ENCODE results near the gene TRMT5.

TRMT5 gene

GRCh38 chr14:60980811-60981632, at the start of gene TRMT5, which contains the start of gene SLC38A6:
TRMT5 (minus strand) TSS chr14:60981079; CDS start chr14:60980973, 106 bp downstream.
SLC38A6 (plus strand) TSS chr14:60981245; CDS start chr14:60981278, 33 bp downstream.
- peak within 1 kb of the TSS; percentile 80 for H3K27ac ChIP-seq (ENCODE audit: low read length)
- H3K4me3 ChIP-seq (ENCODE audit: low read length in 2 of 2): peak within 1 kb of the TSS; percentile 90 to 92
- peak within 1 kb of the TSS; percentile 88 to 96 for H3K9ac ChIP-seq (ENCODE audit: low read length in 2 of 2)
- H3K27me3 ChIP-seq (ENCODE audit: control insufficient read depth in 1 of 2, insufficient read depth in 2 of 2, low read length in 2 of 2): no peaks in the 10 kb centered on the region
- H3K36me3 ChIP-seq (ENCODE audit: control insufficient read depth in 2 of 2, insufficient read depth in 2 of 2, low read length in 2 of 2): peaks cover 3 to 8% of the 10 kb centered on the region in 2 donors
- peaks cover 4% of the 10 kb centered on the region for H3K4me1 ChIP-seq (ENCODE audit: control insufficient read depth, insufficient read depth, low read length)
- no peaks in the 10 kb centered on the region for H3K9me3 ChIP-seq (ENCODE audit: control insufficient read depth in 2 of 2, low read length in 2 of 2)

- Histone ChIP-seq H3K36me3 (ENCODE audit: control insufficient read depth in 2 of 2, insufficient read depth in 2 of 2, low read length in 2 of 2) (no peaks in the 10 kb centered on the region), H3K4me1 (ENCODE audit: control insufficient read depth, insufficient read depth, low read length) (no peaks in the 10 kb centered on the region), H3K27me3 (ENCODE audit: control insufficient read depth in 1 of 2, insufficient read depth in 2 of 2, low read length in 2 of 2) (no peaks in the 10 kb centered on the region), H3K4me3 (ENCODE audit: low read length in 2 of 2) (no peak overlapping the region), H3K9ac (ENCODE audit: low read length in 2 of 2) (no peak overlapping the region), H3K27ac (ENCODE audit: low read length) (no peak overlapping the region), H3K9me3 (ENCODE audit: control insufficient read depth in 2 of 2, low read length in 2 of 2) (no peaks in the 10 kb centered on the region)
Observed at GRCh38 chr14:61026526-61026925, 45.6 kb upstream of the TRMT5 start.

GRCh38 chr14:61025251-61026223, 44.7 kb upstream of the TRMT5 start:
- H3K9ac ChIP-seq (ENCODE audit: low read length in 2 of 2): no peak overlapping the region
- H3K27me3 ChIP-seq (ENCODE audit: control insufficient read depth in 1 of 2, insufficient read depth in 2 of 2, low read length in 2 of 2): no peaks in the 10 kb centered on the region
- no peaks in the 10 kb centered on the region for H3K36me3 ChIP-seq (ENCODE audit: control insufficient read depth in 2 of 2, insufficient read depth in 2 of 2, low read length in 2 of 2)
- H3K4me1 ChIP-seq (ENCODE audit: control insufficient read depth, insufficient read depth, low read length): no peaks in the 10 kb centered on the region
- no peak overlapping the region for H3K27ac ChIP-seq (ENCODE audit: low read length)
- no peak overlapping the region for H3K4me3 ChIP-seq (ENCODE audit: low read length in 2 of 2)
- no peaks in the 10 kb centered on the region for H3K9me3 ChIP-seq (ENCODE audit: control insufficient read depth in 2 of 2, low read length in 2 of 2)

- H3K27me3 ChIP-seq (ENCODE audit: control insufficient read depth in 1 of 2, insufficient read depth in 2 of 2, low read length in 2 of 2): no peaks in the 10 kb centered on the region
- no peaks in the 10 kb centered on the region for H3K4me1 ChIP-seq (ENCODE audit: control insufficient read depth, insufficient read depth, low read length)
- no peak overlapping the region for H3K9ac ChIP-seq (ENCODE audit: low read length in 2 of 2)
- no peak overlapping the region for H3K4me3 ChIP-seq (ENCODE audit: low read length in 2 of 2)
- H3K36me3 ChIP-seq (ENCODE audit: control insufficient read depth in 2 of 2, insufficient read depth in 2 of 2, low read length in 2 of 2): no peaks in the 10 kb centered on the region
- no peak overlapping the region for H3K27ac ChIP-seq (ENCODE audit: low read length)
- peaks cover 0 to 3% of the 10 kb centered on the region in 2 donors for H3K9me3 ChIP-seq (ENCODE audit: control insufficient read depth in 2 of 2, low read length in 2 of 2)
Observed at GRCh38 chr14:61019537-61019936, 38.7 kb upstream of the TRMT5 start.

- Histone ChIP-seq H3K9ac (ENCODE audit: low read length in 2 of 2) (no peak overlapping the region), H3K36me3 (ENCODE audit: control insufficient read depth in 2 of 2, insufficient read depth in 2 of 2, low read length in 2 of 2) (peaks cover 0 to under 1% of the 10 kb centered on the region in 2 donors), H3K4me3 (ENCODE audit: low read length in 2 of 2) (no peak overlapping the region), H3K27me3 (ENCODE audit: control insufficient read depth in 1 of 2, insufficient read depth in 2 of 2, low read length in 2 of 2) (no peaks in the 10 kb centered on the region), H3K9me3 (ENCODE audit: control insufficient read depth in 2 of 2, low read length in 2 of 2) (no peaks in the 10 kb centered on the region), H3K4me1 (ENCODE audit: control insufficient read depth, insufficient read depth, low read length) (no peaks in the 10 kb centered on the region), H3K27ac (ENCODE audit: low read length) (no peak overlapping the region)
Observed at GRCh38 chr14:61003571-61003970, 22.7 kb upstream of the TRMT5 start.

GRCh38 chr14:60999536-60999935, 18.7 kb upstream of the TRMT5 start:
- Histone ChIP-seq H3K4me1 (ENCODE audit: control insufficient read depth, insufficient read depth, low read length) (no peaks in the 10 kb centered on the region), H3K27ac (ENCODE audit: low read length) (no peak overlapping the region), H3K4me3 (ENCODE audit: low read length in 2 of 2) (no peak overlapping the region), H3K9me3 (ENCODE audit: control insufficient read depth in 2 of 2, low read length in 2 of 2) (no peaks in the 10 kb centered on the region), H3K9ac (ENCODE audit: low read length in 2 of 2) (no peak overlapping the region), H3K36me3 (ENCODE audit: control insufficient read depth in 2 of 2, insufficient read depth in 2 of 2, low read length in 2 of 2) (peaks cover 2 to 5% of the 10 kb centered on the region in 2 donors), H3K27me3 (ENCODE audit: control insufficient read depth in 1 of 2, insufficient read depth in 2 of 2, low read length in 2 of 2) (no peaks in the 10 kb centered on the region)

GRCh38 chr14:60998617-60999016, 17.7 kb upstream of the TRMT5 start:
- Histone ChIP-seq H3K9me3 (ENCODE audit: control insufficient read depth in 2 of 2, low read length in 2 of 2) (no peaks in the 10 kb centered on the region), H3K36me3 (ENCODE audit: control insufficient read depth in 2 of 2, insufficient read depth in 2 of 2, low read length in 2 of 2) (peaks cover 2 to 5% of the 10 kb centered on the region in 2 donors), H3K9ac (ENCODE audit: low read length in 2 of 2) (no peak overlapping the region), H3K4me3 (ENCODE audit: low read length in 2 of 2) (no peak overlapping the region), H3K27me3 (ENCODE audit: control insufficient read depth in 1 of 2, insufficient read depth in 2 of 2, low read length in 2 of 2) (no peaks in the 10 kb centered on the region), H3K4me1 (ENCODE audit: control insufficient read depth, insufficient read depth, low read length) (no peaks in the 10 kb centered on the region), H3K27ac (ENCODE audit: low read length) (no peak overlapping the region)

GRCh38 chr14:60989599-60989998, 8.7 kb upstream of the TRMT5 start:
- H3K9ac ChIP-seq (ENCODE audit: low read length in 2 of 2): no peak overlapping the region
- peaks cover 10 to 18% of the 10 kb centered on the region in 2 donors for H3K36me3 ChIP-seq (ENCODE audit: control insufficient read depth in 2 of 2, insufficient read depth in 2 of 2, low read length in 2 of 2)
- no peaks in the 10 kb centered on the region for H3K9me3 ChIP-seq (ENCODE audit: control insufficient read depth in 2 of 2, low read length in 2 of 2)
- no peak overlapping the region for H3K4me3 ChIP-seq (ENCODE audit: low read length in 2 of 2)
- no peaks in the 10 kb centered on the region for H3K4me1 ChIP-seq (ENCODE audit: control insufficient read depth, insufficient read depth, low read length)
- H3K27me3 ChIP-seq (ENCODE audit: control insufficient read depth in 1 of 2, insufficient read depth in 2 of 2, low read length in 2 of 2): no peaks in the 10 kb centered on the region
- no peak overlapping the region for H3K27ac ChIP-seq (ENCODE audit: low read length)

- Histone ChIP-seq H3K27me3 (ENCODE audit: control insufficient read depth in 1 of 2, insufficient read depth in 2 of 2, low read length in 2 of 2) (no peaks in the 10 kb centered on the region), H3K4me1 (ENCODE audit: control insufficient read depth, insufficient read depth, low read length) (peaks cover 4% of the 10 kb centered on the region), H3K9me3 (ENCODE audit: control insufficient read depth in 2 of 2, low read length in 2 of 2) (no peaks in the 10 kb centered on the region), H3K27ac (ENCODE audit: low read length) (no peak overlapping the region), H3K4me3 (ENCODE audit: low read length in 2 of 2) (no peak overlapping the region), H3K36me3 (ENCODE audit: control insufficient read depth in 2 of 2, insufficient read depth in 2 of 2, low read length in 2 of 2) (peaks cover 8 to 18% of the 10 kb centered on the region in 2 donors), H3K9ac (ENCODE audit: low read length in 2 of 2) (no peak overlapping the region)
Observed at GRCh38 chr14:60986500-60986899, 5.6 kb upstream of the TRMT5 start.

GRCh38 chr14:60984196-60984595, 3.3 kb upstream of the TRMT5 start:
- no peak overlapping the region for H3K4me3 ChIP-seq (ENCODE audit: low read length in 2 of 2)

More at GRCh38 chr14:60984196-60984595, 3.3 kb upstream of the TRMT5 start:
- Histone ChIP-seq H3K27me3 (ENCODE audit: control insufficient read depth in 1 of 2, insufficient read depth in 2 of 2, low read length in 2 of 2) (no peaks in the 10 kb centered on the region), H3K27ac (ENCODE audit: low read length) (no peak overlapping the region), H3K9me3 (ENCODE audit: control insufficient read depth in 2 of 2, low read length in 2 of 2) (no peaks in the 10 kb centered on the region), H3K9ac (ENCODE audit: low read length in 2 of 2) (no peak overlapping the region), H3K36me3 (ENCODE audit: control insufficient read depth in 2 of 2, insufficient read depth in 2 of 2, low read length in 2 of 2) (peaks cover 6 to 11% of the 10 kb centered on the region in 2 donors), H3K4me1 (ENCODE audit: control insufficient read depth, insufficient read depth, low read length) (peaks cover 4% of the 10 kb centered on the region)
